Dedifferentiated amniotic fluid mesenchymal stem cell (primary cell): ENCODE data around the gene ANKDD1B.
A peak's percentile ranks its signal among the peaks of the same experiment; 100 is the strongest.

Source experiments
- DNase-seq: peaks from one replicate; pipeline ENCODE4 v3.0.0-alpha.2; 2016; ENCODE audit errors: extremely low spot score

The ANKDD1B gene

DNA sequence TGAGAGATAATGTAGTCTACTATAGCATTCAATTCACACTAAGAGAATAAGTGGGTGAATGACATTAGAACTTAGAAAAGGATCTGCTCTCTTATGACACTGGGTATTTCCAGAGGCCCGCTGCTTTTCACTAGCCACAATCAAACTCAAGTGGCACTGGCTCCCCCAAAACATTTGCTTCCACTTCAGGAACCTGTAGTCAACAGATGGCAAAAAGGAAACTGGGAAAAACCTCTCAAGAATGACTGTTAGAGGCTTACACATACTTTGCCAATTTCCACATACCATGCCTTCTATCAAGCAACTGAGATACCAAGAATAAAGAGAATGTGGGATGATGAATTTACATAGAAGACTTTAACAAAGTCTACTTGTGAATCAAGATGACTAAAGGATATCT is 94.8 kb downstream of the ANKDD1B start:
- no peak for DNase-seq

DNA sequence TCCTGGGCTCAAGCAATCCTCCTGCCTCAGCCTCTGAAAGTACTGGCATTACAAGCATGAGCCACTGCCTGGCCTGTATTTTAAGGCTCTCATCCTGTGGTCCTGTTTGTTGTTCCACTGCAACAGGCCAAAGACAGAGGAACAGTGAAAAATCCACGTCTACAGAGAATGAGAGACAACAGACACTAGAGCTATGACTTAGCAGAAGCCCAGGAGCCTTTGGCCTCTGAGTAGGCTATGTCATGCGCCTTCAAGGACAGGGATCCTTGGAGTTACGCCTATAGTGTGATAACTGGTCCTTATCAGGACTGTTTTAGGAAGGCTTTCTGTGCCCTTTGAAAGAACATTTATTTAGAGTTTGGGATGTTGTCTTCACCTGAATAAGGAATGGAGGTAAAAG is 95.5 kb downstream of the ANKDD1B start:
- DNase-seq = no peak

DNA sequence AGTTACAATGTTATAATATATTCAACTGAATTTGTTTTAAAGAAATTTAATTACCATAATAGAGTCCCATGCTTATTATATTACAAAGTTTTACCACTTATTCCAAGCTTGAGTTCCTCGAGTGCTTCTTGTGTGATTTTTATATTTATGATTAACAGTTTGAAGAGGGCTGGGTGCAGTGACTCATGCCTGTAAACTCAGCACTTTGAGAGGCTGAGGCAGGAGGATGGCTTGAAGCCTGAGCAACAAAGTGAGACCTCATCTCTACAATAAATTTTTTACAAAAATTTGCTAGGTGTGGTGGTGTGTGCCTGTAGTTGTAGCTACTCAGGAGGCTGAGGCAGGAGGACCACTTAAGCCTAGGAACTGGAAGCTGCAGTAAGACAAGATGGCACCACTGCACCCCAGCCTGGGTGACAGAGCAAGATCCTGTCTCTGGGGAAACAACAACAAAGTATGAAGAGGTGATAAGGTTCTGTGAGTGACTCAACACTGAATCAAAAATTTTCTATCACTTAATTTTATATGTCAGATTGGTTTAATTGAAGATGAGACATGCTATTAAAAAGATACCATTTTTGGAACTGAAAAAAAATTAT is 96.8 kb downstream of the ANKDD1B start:
- no peak for DNase-seq

DNA sequence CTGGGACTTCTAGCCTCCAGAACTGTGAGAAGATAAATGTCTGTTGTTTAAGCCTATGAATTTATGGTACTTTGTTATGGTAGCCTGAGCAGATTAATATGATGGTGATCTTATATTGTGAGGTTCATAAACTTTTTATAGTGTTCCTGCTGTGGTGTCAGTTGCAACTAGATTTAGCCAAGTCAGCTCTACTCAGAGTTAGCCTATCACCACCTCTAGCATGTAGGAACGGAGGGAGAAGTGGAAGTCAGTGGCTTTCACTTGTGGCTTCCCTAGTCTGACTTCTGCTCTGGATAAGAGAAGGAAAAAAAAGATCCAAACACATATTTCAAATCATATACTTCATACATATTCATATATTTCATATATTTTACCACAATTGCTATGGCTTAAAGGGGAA is 99.4 kb downstream of the ANKDD1B start:
- DNase-seq = no peak

DNA sequence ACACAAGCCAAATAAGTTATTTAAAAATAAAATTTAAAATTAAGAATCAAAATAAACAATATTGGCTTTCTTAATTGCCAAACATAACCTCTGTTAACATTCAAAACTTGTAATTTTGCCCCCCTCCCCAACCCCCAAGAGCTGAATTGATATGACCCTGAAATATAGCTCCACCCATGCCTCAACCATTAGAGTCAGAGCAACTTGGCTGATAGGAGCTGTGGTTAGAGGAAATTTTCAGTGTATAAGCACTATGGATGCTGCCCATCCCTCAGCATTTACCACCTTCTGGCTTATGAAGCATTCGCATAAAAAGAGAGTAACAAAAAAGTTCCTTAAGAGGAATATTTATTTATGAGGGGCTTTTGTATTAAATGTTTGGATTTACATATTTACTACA is 99.9 kb downstream of the ANKDD1B start:
- DNase-seq = no peak

DNA sequence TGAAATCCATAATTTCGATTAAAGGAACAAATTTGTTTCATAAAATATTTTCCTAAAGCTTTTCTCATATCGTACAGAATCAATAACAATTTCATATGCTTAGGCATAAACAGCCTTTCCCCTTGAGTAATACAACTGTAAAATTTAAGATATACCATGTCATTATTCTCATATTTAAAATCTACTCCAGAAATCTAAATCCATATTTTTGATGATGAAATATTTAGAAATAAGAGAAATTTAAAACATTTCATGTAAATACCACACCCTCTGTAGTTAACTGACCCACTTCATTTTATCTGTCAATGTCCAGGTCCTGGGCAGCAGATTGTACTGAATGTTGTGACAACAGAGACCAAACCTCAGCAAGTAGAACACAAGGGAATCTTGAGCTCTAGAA is 100.8 kb downstream of the ANKDD1B start:
- no peak for DNase-seq

DNA sequence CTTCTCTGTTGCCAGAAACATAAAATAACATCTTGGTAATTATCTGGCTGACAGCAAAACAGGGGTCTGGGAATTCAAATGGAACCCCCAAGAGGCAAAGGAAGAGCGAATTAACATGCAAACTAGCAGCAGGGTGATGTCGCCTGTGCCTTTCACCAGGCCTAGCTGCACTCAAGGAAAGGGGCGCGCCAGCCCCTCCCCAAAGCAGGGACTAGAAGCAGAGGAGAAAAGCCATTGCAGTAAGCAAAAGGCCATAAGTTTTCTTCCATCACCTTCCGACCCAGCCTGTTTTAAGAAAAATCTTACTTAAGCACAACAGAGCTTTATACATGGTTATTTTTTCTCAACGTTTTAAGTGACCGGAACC is 105.4 kb downstream of the ANKDD1B start:
- DNase-seq = no peak

DNA sequence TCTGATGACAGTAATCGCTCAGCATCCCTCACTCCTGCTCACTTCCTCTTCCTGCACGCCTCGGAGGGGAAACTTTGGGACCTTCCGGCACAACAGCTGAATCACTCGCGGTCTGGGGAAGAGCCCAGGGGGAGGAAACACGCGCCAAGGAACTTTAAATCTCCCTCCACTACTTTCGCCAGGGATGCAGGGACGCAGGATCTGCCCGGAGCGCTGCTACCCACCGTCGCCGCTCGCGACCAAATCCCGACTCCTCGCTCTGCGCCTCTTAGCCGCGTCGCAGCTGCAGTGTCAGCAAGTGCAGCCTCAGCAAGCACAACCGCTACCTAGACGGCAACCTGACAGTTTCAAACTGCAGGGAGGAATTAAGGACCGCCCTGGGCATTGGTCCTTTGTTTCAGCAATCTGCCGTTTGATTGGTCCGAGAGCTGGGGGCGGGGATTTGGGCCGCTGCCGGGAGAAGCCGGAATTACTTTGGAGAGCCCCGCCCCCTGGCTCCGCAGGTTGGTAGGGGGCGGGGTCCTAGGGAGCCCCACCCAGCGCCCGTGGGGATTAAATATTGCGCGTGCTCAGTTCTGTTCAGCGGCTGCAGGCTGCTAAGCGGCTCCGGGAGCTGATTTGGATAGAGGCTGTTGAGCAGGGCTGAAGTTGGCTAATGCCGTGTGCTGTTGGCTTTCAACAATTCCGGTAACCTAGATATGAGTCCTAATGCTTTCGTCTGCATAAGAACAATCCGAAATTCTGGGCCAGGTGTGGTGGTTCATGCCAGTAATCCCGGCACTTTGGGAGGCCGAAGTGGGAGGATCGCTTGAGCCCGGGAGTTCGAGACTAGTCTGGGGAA is 106.0 kb downstream of the ANKDD1B start, which contains the start of gene POC5:
Gene POC5, minus strand, starts transcription at position 356 of the 841 bp plus-strand sequence. CDS start 4,500 bp downstream, outside the sequence.
- peak; percentile 96 for DNase-seq

DNA sequence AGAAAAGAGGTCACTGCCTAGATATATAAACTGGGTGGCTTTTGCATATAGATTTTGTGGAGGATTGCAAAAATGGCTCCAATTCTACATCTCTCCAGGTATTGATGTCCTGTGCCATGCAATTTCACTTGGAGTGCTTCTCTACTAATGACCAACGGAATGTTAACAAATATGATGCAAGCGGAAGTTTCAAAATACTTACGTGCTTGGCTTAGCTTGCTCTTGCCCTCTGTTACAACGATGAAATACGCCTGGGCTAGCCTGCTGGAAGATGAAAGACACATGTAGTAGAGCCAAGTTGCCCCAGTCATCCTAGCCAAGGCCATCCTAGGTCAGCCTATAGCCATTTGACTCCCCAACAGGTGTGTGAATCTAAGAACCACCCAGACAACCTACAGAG is 109.6 kb downstream of the ANKDD1B start:
- DNase-seq = no peak
